ENCODE results near the gene TMBIM1. TPM values are rescaled to one million over a fixed set of nuclear protein-coding genes. Genes with fewer than 3 reads are reported as not detected.
"Not testable (repeated sequence)": the region's sequence is repeated elsewhere in the genome, so short reads cannot be mapped to it uniquely, and the experiment has no call there.

Gene TMBIM1
- total RNA-seq, 1 experiment from 2014 or later = 168 TPM

GRCh38 chr2:218273908-218274249 is 18.4 kb downstream of the TMBIM1 start:
- H3K4me1 ChIP-seq = peaks cover 4% of the 10 kb centered on the region; the same call in 1 of the 2 replicates
- intact Hi-C loops (cut with micrococcal nuclease; ENCODE audit: unreplicated experiment) = loop anchor here (10.0 kb wide), 1 partner anchor 371 kb away; no protein-coding TSS in a partner anchor
- POLR2A ChIA-PET = interaction anchor here (2.0 kb wide), 1 partner anchor 13 kb away, joined by 6 read pairs; no protein-coding TSS in a partner anchor
- H3K27me3 ChIP-seq (replicated peaks; ENCODE audit: control insufficient read depth, insufficient read depth, low read length) = no peaks in the 10 kb centered on the region
- H3K36me3 ChIP-seq (ENCODE audit: control insufficient read depth, insufficient read depth, low read length) = peaks cover 4% of the 10 kb centered on the region; the same call in 1 of the 2 replicates
- DNase-seq = no peak
- no peaks in the 10 kb centered on the region for H3K27me3 Mint-ChIP-seq (ENCODE audit: insufficient read depth, unreplicated experiment)
- H3K4me3 Mint-ChIP-seq (ENCODE audit: unreplicated experiment) = no peak overlapping the region
- H3K36me3 Mint-ChIP-seq (ENCODE audit: insufficient read depth, unreplicated experiment) = peaks cover 68% of the 10 kb centered on the region
- no TSS peak for BruUV-seq (replicated peaks)
- TF ChIP-seq, protein P1, sequence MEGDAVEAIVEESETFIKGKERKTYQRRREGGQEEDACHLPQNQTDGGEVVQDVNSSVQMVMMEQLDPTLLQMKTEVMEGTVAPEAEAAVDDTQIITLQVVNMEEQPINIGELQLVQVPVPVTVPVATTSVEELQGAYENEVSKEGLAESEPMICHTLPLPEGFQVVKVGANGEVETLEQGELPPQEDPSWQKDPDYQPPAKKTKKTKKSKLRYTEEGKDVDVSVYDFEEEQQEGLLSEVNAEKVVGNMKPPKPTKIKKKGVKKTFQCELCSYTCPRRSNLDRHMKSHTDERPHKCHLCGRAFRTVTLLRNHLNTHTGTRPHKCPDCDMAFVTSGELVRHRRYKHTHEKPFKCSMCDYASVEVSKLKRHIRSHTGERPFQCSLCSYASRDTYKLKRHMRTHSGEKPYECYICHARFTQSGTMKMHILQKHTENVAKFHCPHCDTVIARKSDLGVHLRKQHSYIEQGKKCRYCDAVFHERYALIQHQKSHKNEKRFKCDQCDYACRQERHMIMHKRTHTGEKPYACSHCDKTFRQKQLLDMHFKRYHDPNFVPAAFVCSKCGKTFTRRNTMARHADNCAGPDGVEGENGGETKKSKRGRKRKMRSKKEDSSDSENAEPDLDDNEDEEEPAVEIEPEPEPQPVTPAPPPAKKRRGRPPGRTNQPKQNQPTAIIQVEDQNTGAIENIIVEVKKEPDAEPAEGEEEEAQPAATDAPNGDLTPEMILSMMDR (IDR thresholded peaks at IDR 0.05; ENCODE audit: insufficient read depth in 1 of 2, low read depth in 1 of 2, low read length in 1 of 2, severe bottlenecking in 1 of 2, unreplicated experiment in 1 of 2) = no peak
- H3K4me3 ChIP-seq (ENCODE audit: low read depth, low read length) = no peak overlapping the region
- peaks cover 13% of the 10 kb centered on the region for H3K4me1 Mint-ChIP-seq (ENCODE audit: low read depth, unreplicated experiment)
- H3K9me3 ChIP-seq = no peaks in the 10 kb centered on the region
- H3K27ac Mint-ChIP-seq (ENCODE audit: unreplicated experiment) = no peak overlapping the region
- CTCF ChIA-PET = interaction anchor here (2.5 to 7.0 kb wide), 2 partner anchors 17 to 122 kb away, joined by 20 to 121 read pairs; partner anchors contain the start of gene TMBIM1
- H3K9me3 Mint-ChIP-seq (ENCODE audit: unreplicated experiment) = no peaks in the 10 kb centered on the region

DNA sequence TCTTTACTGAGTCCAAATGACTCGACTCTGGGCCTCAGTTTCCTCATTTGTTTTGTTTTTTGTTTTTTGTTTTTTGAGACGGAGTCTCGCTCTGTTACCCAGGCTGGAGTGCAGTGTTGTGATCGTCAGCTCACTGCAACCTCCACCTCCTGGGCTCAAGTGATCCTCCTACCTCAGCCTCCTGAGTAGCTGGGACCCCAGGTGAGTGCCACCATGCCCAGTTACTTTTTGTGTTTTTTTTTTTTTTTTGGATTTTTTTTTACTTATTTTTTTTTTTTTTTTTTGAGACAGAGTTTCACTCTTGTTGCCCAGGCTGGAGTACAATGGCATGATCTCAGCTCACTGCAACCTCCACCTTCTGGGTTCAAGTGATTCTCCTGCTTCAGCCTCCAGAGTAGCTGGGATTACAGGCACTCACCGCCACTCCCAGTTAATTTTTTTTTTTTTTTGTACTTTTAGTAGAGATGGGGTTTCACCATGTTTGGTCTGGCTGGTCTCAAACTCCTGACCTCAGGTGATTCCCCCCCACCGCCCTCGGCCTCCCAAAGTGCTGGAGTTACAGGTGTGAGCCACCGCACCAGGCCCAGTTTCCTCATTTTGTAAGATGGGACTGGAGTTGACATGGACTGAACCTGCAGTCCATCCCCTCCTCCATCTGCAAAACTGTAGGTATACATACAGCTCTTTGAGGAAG is 18.9 kb downstream of the TMBIM1 start:
- H3K4me3 Mint-ChIP-seq (ENCODE audit: unreplicated experiment); H3K27me3 Mint-ChIP-seq (ENCODE audit: insufficient read depth, unreplicated experiment); H3K27ac Mint-ChIP-seq (ENCODE audit: unreplicated experiment); POLR2A ChIA-PET; H3K27me3 ChIP-seq (replicated peaks; ENCODE audit: control insufficient read depth, insufficient read depth, low read length); H3K9me3 ChIP-seq; H3K4me3 ChIP-seq (ENCODE audit: low read depth, low read length); BruUV-seq (replicated peaks); H3K36me3 ChIP-seq (ENCODE audit: control insufficient read depth, insufficient read depth, low read length); DNase-seq; H3K9me3 Mint-ChIP-seq (ENCODE audit: unreplicated experiment); H3K4me1 ChIP-seq: not testable (repeated sequence)
- peaks cover 13% of the 10 kb centered on the region for H3K4me1 Mint-ChIP-seq (ENCODE audit: low read depth, unreplicated experiment)
- intact Hi-C loops (cut with micrococcal nuclease; ENCODE audit: unreplicated experiment) = loop anchor here (10.0 kb wide), 1 partner anchor 371 kb away; no protein-coding TSS in a partner anchor
- H3K36me3 Mint-ChIP-seq (ENCODE audit: insufficient read depth, unreplicated experiment) = peaks cover 65% of the 10 kb centered on the region
- CTCF ChIA-PET = interaction anchor here (0.6 to 7.0 kb wide), 5 partner anchors 18 to 124 kb away, joined by 3 to 121 read pairs (median 10); partner anchors contain the start of genes CATIP and TMBIM1

DNA sequence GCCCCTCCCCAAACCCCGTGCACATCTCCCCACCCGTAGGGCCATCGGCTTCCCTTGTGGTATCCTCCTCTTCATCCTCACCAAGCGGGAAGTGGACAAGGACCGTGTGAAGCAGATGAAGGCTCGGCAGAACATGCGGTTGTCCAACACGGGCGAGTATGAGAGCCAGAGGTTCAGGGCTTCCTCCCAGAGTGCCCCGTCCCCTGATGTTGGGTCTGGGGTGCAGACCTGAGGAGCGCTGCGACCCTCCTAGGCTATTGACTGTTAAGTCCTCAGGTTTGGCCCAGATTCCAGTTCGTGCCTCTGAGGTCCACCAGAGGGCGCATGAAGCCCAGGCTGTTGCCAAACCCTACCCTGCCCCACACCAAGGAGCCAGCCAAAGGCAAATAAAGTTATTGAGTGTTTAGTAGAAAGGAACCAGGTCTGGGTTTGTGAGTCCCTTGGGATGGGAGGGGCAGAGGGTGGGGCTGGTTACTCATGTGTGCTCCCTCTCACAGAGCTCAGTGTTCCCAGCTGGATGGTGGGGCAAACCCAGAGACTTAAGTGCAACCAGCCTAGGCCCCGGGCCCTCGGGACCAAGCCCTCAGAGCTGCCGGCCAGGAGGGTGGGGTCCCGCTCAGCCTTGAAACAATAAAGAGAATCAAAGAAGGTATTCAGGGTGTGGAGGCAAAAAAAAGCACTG is 19.6 kb downstream of the TMBIM1 start:
- peaks cover 13% of the 10 kb centered on the region for H3K4me1 Mint-ChIP-seq (ENCODE audit: low read depth, unreplicated experiment)
- H3K4me3 Mint-ChIP-seq (ENCODE audit: unreplicated experiment) = peak overlapping the region; percentile 11
- Histone ChIP-seq H3K9me3 (no peaks in the 10 kb centered on the region), H3K27me3 (replicated peaks; ENCODE audit: control insufficient read depth, insufficient read depth, low read length) (no peaks in the 10 kb centered on the region), H3K4me1 (peaks cover 4% of the 10 kb centered on the region; the same call in 1 of the 2 replicates), H3K4me3 (ENCODE audit: low read depth, low read length) (no peak overlapping the region), H3K36me3 (ENCODE audit: control insufficient read depth, insufficient read depth, low read length) (peaks cover 4% of the 10 kb centered on the region; the same call in 1 of the 2 replicates)
- H3K36me3 Mint-ChIP-seq (ENCODE audit: insufficient read depth, unreplicated experiment) = peaks cover 62% of the 10 kb centered on the region
- DNase-seq = peak; percentile 88 to 89
- BruUV-seq (replicated peaks) = no TSS peak
- no peaks in the 10 kb centered on the region for H3K9me3 Mint-ChIP-seq (ENCODE audit: unreplicated experiment)
- TF ChIP-seq, protein P1 (IDR thresholded peaks at IDR 0.05; ENCODE audit: insufficient read depth in 1 of 2, low read depth in 1 of 2, low read length in 1 of 2, severe bottlenecking in 1 of 2, unreplicated experiment in 1 of 2) = peak; percentile 87 to 94
- no peaks in the 10 kb centered on the region for H3K27me3 Mint-ChIP-seq (ENCODE audit: insufficient read depth, unreplicated experiment)
- ChIA-PET POLR2A (interaction anchor here (0.8 to 1.5 kb wide), 2 partner anchors 14 to 20 kb away, joined by 3 to 5 read pairs; partner anchors contain the start of gene TMBIM1), CTCF (interaction anchor here (0.6 to 7.0 kb wide), 5 partner anchors 18 to 125 kb away, joined by 3 to 121 read pairs (median 10); partner anchors contain the start of genes CATIP and TMBIM1)
- intact Hi-C loops (cut with micrococcal nuclease; ENCODE audit: unreplicated experiment) = loop anchor here (1.0 to 10.0 kb wide), 5 partner anchors 15 to 372 kb away; partner anchors contain the start of genes CATIP and TMBIM1
- peak overlapping the region; percentile 15 for H3K27ac Mint-ChIP-seq (ENCODE audit: unreplicated experiment)

Measured in Caco-2 (cell line).